A673 (cell line): ENCODE measurements around the gene NAPB.

ENCODE experiments used
- EZH2 ChIP-seq: fragments of 200-600 bp; sonication (generic); IDR thresholded peaks from 2 replicates; pipeline ENCODE4 v1.6.1; 2017; ENCODE audit warnings: borderline replicate concordance, low read depth, mild to moderate bottlenecking, mixed read lengths, antibody characterized with exemption, low read length; ENCODE audit not compliant: poor library complexity, severe bottlenecking
- TF ChIP-seq, protein P1 (sequence below): fragments of 300-800, 200-600 bp; sonication (generic); conservative IDR thresholded peaks from 2 replicates; pipeline ENCODE4 v1.5.1; 2017; ENCODE audit warnings: low read depth, mild to moderate bottlenecking, antibody characterized with exemption, low read length, moderate library complexity, mixed read lengths

DNA sequence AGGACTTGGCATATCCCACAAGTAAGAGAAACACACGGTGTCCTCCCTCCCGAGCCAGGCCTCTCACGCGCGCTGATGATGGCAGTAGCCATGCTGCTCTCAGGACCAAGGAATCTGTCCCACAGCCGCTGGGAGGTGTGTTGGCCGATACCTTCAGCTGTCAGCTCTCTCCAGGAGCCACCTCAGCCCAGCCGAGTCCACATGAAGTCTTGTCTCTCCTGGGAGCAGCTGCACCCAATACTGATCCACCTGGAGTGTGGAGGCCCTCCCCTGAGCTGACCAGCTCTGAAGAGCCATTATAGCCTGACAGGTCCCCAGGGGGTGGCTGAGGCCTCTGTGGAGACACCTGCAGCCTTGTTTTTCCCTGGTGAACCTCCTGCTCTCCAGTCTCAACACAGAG lies 94.5 kb downstream of the NAPB start:
- TF ChIP-seq, protein P1, sequence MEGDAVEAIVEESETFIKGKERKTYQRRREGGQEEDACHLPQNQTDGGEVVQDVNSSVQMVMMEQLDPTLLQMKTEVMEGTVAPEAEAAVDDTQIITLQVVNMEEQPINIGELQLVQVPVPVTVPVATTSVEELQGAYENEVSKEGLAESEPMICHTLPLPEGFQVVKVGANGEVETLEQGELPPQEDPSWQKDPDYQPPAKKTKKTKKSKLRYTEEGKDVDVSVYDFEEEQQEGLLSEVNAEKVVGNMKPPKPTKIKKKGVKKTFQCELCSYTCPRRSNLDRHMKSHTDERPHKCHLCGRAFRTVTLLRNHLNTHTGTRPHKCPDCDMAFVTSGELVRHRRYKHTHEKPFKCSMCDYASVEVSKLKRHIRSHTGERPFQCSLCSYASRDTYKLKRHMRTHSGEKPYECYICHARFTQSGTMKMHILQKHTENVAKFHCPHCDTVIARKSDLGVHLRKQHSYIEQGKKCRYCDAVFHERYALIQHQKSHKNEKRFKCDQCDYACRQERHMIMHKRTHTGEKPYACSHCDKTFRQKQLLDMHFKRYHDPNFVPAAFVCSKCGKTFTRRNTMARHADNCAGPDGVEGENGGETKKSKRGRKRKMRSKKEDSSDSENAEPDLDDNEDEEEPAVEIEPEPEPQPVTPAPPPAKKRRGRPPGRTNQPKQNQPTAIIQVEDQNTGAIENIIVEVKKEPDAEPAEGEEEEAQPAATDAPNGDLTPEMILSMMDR = no peak
- no peak for TF ChIP-seq EZH2
